HG03097 (cell line): ENCODE results near the gene MPIG6B.

Experiments
- ATAC-seq: cut with Tn5 transposase; IDR thresholded peaks from one replicate; pipeline ENCODE4 v1.9.1; 2021; ENCODE audit not compliant: unreplicated experiment, low FRiP score

MPIG6B gene

GRCh38 chr6:31723245-31723979, at the start of gene MPIG6B:
TSS of gene MPIG6B (plus strand) at chr6:31723373. CDS start at chr6:31723384, 11 bp downstream.
- no peak for ATAC-seq

GRCh38 chr6:31676322-31676903, 46.8 kb upstream of the MPIG6B start:
- ATAC-seq, result no peak

GRCh38 chr6:31676904-31677303, 46.3 kb upstream of the MPIG6B start:
- no peak for ATAC-seq

GRCh38 chr6:31677955-31678354, 45.2 kb upstream of the MPIG6B start:
- no peak for ATAC-seq

GRCh38 chr6:31680226-31681134, 42.7 kb upstream of the MPIG6B start, which contains the start of gene LY6G5C:
TSS of gene LY6G5C (minus strand) at chr6:31681067. CDS start at chr6:31680373, 694 bp downstream.
- ATAC-seq, result no peak

GRCh38 chr6:31681135-31681671, 42.0 kb upstream of the MPIG6B start:
- no peak for ATAC-seq

GRCh38 chr6:31683591-31683990, 39.6 kb upstream of the MPIG6B start:
- no peak for ATAC-seq

GRCh38 chr6:31686483-31686882, 36.7 kb upstream of the MPIG6B start:
- ATAC-seq, result no peak

GRCh38 chr6:31687321-31687720, 35.9 kb upstream of the MPIG6B start:
- no peak for ATAC-seq

- ATAC-seq, result no peak
These were observed 35.1 kb upstream of the MPIG6B start for GRCh38 chr6:31687860-31688693.

GRCh38 chr6:31689249-31690110, 33.7 kb upstream of the MPIG6B start:
- ATAC-seq, result no peak

- ATAC-seq, result no peak
These were observed 32.7 kb upstream of the MPIG6B start for GRCh38 chr6:31690231-31691077.

- no peak for ATAC-seq
These were observed 32.1 kb upstream of the MPIG6B start for GRCh38 chr6:31691078-31691463.

GRCh38 chr6:31691564-31692108, 31.5 kb upstream of the MPIG6B start:
- ATAC-seq, result no peak

GRCh38 chr6:31692353-31692752, 30.8 kb upstream of the MPIG6B start:
- ATAC-seq, result no peak

- no peak for ATAC-seq
These were observed 30.3 kb upstream of the MPIG6B start for GRCh38 chr6:31692886-31693285.

GRCh38 chr6:31693535-31693934, 29.6 kb upstream of the MPIG6B start:
- ATAC-seq, result no peak

GRCh38 chr6:31697555-31697954, 25.6 kb upstream of the MPIG6B start:
- ATAC-seq, result no peak
